ENCODE data around the gene DAB2IP.

- TF ChIP-seq CTCF (IDR thresholded peaks at IDR 0.05; ENCODE audit: low read length) (no peak), EZH2 (IDR thresholded peaks at IDR 0.05; ENCODE audit: borderline replicate concordance, low read length) (no peak)
These were observed 147.5 kb downstream of the DAB2IP start for GRCh38 chr9:121798941-121799340.

Data from OCI-LY1 (cell line).